NOMO-1 (cell line): ENCODE measurements around the gene PCDHGB5.
"Not testable (repeated sequence)": the region's sequence is repeated elsewhere in the genome, so short reads cannot be mapped to it uniquely, and the experiment has no call there.

ENCODE experiments used
- DNase-seq, 2 experiments: peaks; one replicate each; lab custom pipeline; 2025; ENCODE audit not compliant: unreplicated experiment in 2 of 2; lab: John Stamatoyannopoulos, UW

Gene PCDHGB5

GRCh38 chr5:141375444-141376155, 22.1 kb upstream of the PCDHGB5 start:
- DNase-seq, result not testable (repeated sequence)

DNA sequence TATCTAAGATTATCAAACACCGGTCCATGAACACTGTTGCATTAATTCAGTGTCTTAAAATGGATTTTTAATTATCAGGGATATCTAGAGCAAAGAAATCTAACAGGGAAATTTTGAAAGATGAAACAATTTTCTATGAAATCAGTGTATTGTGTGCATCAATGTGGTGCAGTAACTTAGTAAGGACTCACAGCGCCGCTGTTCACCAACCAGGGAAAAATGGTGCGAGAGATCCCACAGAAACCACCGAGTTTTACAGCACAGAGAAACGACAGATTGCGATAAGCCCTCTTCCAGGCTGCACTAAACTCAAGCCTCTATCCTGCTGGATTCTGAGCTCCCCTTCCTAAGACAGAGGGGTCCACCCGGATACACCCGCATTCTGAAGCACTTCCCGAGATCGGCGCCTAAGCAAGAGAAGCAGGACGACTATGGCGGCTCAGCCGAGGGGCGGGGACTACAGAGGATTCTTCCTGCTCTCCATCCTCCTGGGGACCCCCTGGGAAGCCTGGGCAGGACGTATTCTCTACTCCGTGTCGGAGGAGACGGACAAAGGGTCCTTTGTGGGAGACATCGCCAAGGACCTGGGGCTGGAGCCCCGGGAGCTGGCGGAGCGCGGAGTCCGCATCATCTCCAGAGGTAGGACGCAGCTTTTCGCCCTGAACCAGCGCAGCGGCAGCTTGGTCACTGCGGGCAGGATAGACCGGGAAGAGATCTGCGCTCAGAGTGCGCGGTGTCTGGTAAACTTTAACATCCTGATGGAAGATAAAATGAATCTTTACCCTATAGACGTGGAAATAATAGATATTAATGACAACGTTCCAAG, 15.1 kb upstream of the PCDHGB5 start, which contains the start of gene PCDHGA7:
Gene PCDHGA7 (plus strand): TSS at position 274 of the 826 bp plus-strand sequence. CDS start 158 bp downstream, at position 432.
- DNase-seq, result no peak

DNA sequence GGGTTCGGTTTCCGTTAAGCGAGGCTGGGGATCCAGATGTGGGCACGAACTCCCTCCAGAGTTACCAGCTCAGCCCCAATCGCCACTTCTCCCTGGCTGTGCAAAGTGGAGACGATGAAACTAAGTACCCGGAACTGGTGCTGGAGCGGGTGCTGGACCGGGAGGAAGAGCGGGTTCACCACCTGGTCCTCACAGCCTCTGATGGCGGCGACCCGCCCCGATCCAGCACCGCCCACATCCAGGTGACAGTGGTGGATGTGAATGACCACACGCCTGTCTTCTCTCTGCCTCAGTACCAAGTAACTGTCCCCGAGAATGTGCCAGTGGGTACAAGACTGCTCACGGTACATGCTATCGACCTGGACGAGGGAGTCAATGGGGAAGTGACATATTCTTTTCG, 14.4 kb upstream of the PCDHGB5 start:
- DNase-seq, result no peak

- no peak for DNase-seq
Observed at GRCh38 chr5:141384471-141385267, 13.1 kb upstream of the PCDHGB5 start.

- DNase-seq, result not testable (repeated sequence)
Observed at GRCh38 chr5:141387557-141388311, 10.0 kb upstream of the PCDHGB5 start, which contains the start of gene PCDHGB4. Gene PCDHGB4 (plus strand): TSS chr5:141387698. CDS start chr5:141387885, 187 bp downstream.

GRCh38 chr5:141388661-141389060, 9.1 kb upstream of the PCDHGB5 start:
- no peak for DNase-seq

DNA sequence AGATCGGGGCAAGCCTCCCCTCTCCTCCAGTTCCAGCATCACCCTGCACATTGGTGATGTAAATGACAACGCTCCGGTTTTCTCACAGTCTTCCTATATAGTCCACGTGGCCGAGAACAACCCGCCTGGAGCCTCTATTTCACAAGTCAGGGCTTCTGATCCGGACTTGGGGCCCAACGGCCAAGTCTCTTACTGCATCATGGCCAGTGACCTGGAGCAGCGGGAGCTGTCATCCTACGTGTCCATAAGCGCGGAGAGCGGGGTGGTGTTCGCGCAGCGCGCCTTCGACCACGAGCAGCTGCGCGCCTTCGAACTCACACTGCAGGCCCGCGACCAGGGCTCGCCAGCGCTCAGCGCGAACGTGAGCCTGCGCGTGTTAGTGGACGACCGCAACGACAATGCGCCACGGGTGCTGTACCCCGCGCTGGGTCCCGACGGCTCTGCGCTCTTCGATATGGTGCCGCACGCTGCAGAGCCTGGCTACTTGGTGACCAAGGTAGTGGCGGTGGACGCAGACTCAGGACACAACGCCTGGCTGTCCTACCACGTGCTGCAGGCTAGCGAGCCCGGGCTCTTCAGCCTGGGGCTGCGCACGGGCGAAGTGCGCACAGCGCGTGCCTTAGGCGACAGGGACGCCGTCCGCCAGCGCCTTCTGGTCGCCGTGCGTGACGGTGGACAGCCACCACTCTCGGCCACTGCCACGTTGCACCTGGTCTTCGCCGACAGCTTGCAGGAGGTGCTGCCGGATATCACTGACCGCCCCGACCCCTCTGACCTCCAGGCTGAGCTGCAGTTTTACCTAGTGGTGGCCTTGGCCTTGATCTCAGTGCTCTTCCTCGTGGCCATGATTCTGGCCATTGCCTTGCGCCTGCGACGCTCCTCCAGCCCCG, 8.3 kb upstream of the PCDHGB5 start:
- no peak for DNase-seq

GRCh38 chr5:141392429-141393198, 5.1 kb upstream of the PCDHGB5 start, which contains the start of gene PCDHGA8:
Gene PCDHGA8 (plus strand): TSS chr5:141392633. CDS start chr5:141392814, 181 bp downstream.
- no peak for DNase-seq

GRCh38 chr5:141393267-141393666, 4.5 kb upstream of the PCDHGB5 start:
- no peak for DNase-seq

DNA sequence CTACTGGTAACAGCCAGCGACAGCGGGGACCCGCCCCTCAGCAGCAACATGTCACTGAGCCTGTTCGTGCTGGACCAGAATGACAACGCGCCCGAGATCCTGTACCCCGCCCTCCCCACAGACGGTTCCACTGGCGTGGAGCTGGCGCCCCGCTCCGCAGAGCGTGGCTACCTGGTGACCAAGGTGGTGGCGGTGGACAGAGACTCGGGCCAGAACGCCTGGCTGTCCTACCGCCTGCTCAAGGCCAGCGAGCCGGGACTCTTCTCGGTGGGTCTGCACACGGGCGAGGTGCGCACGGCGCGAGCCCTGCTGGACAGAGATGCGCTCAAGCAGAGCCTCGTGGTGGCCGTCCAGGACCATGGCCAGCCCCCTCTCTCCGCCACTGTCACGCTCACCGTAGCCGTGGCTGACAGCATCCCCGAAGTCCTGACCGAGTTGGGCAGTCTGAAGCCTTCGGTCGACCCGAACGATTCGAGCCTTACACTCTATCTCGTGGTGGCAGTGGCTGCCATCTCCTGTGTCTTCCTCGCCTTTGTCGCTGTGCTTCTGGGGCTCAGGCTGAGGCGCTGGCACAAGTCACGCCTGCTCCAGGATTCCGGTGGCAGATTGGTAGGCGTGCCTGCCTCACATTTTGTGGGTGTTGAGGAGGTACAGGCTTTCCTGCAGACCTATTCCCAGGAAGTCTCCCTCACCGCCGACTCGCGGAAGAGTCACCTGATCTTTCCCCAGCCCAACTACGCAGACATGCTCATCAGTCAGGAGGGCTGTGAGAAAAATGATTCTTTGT, 3.2 kb upstream of the PCDHGB5 start:
- not testable (repeated sequence) for DNase-seq

- no peak for DNase-seq
Observed at GRCh38 chr5:141398608-141399007, 861 bp downstream of the PCDHGB5 start.

- DNase-seq, result no peak
Observed at GRCh38 chr5:141399555-141400258, 2.0 kb downstream of the PCDHGB5 start.

- DNase-seq, result no peak
Observed at GRCh38 chr5:141402553-141403243, 5.0 kb downstream of the PCDHGB5 start, which contains the start of gene PCDHGA9. Gene PCDHGA9 (plus strand): TSS chr5:141402778. CDS start chr5:141402953, 175 bp downstream.

- DNase-seq, result no peak
Observed at GRCh38 chr5:141403387-141403786, 5.6 kb downstream of the PCDHGB5 start.

DNA sequence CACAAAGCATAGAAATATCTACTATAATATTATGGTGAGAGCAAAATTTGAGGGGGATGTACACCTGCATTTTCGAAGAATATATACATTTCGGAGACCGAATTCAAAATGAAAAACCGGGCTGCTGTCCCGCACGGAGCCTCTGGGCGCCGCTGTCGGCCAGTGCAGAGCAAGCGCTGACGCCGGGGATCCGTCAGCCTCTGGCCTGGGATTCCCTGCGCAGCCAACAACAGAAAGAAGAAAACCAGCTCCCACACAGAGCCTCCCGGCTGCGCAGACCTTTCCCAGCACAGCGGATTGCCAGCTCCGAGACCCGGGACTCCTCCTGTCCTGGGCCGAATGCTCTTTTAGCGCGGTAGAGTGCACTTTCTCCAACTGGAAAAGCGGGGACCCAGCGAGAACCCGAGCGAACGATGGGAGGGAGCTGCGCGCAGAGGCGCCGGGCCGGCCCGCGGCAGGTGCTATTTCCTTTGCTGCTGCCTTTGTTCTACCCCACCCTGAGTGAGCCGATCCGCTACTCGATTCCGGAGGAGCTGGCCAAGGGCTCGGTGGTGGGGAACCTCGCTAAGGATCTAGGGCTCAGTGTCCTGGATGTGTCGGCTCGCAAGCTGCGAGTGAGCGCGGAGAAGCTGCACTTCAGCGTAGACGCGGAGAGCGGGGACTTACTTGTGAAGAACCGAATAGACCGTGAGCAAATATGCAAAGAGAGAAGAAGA, 10.2 kb downstream of the PCDHGB5 start, which contains the start of gene PCDHGB6:
Gene PCDHGB6 (plus strand): TSS at position 232 of the 716 bp plus-strand sequence. CDS start 182 bp downstream, at position 414.
- DNase-seq, result peak in 1 of 2 experiments; percentile 44
